Glomerular endothelial cell (primary cell): Measurements from ENCODE around the gene CBY1. TPM values are rescaled to one million over a fixed set of nuclear protein-coding genes. Genes with fewer than 3 reads are reported as not detected.
A peak's percentile ranks its signal among the peaks of the same experiment; 100 is the strongest.

Source experiments
- DNase-seq: peaks from one replicate; pipeline ENCODE4 v3.0.0-alpha.2; 2011; ENCODE audit warnings: low read depth, low spot score; ENCODE audit errors: extremely low read depth
- total RNA-seq: library from RNA; depleted of rRNA; stranded (reverse); fragments of >200 nt; gene quantifications from 2 replicates; pipeline ENCODE4 v1.2.3, GENCODE V29; 2015

CBY1 gene
- total RNA-seq, 1 donor from 2014 or later = 23.7 TPM

- no peak for DNase-seq
These were observed 11.0 kb upstream of the CBY1 start for GRCh38 chr22:38645430-38645829.

- DNase-seq = no peak
These were observed 6.5 kb upstream of the CBY1 start for GRCh38 chr22:38649841-38650522.

GRCh38 chr22:38652859-38653258 lies 3.6 kb upstream of the CBY1 start:
- no peak for DNase-seq

GRCh38 chr22:38653741-38654140 lies 2.7 kb upstream of the CBY1 start:
- DNase-seq = no peak

- no peak for DNase-seq
These were observed 751 bp upstream of the CBY1 start for GRCh38 chr22:38655519-38656255.

GRCh38 chr22:38657045-38657909 lies 839 bp downstream of the CBY1 start:
- no peak for DNase-seq

GRCh38 chr22:38674888-38675287 lies 18.4 kb downstream of the CBY1 start:
- no peak for DNase-seq

GRCh38 chr22:38675833-38676232 lies 19.4 kb downstream of the CBY1 start:
- no peak for DNase-seq

- DNase-seq = no peak
These were observed 25.3 kb downstream of the CBY1 start, which contains the start of gene TOMM22 for GRCh38 chr22:38681582-38682335. TOMM22 (plus strand) TSS chr22:38681957; CDS start chr22:38681979, 22 bp downstream.

- no peak for DNase-seq
These were observed 28.5 kb downstream of the CBY1 start for GRCh38 chr22:38684895-38685294.

GRCh38 chr22:38685761-38686160 lies 29.3 kb downstream of the CBY1 start:
- DNase-seq = no peak

GRCh38 chr22:38689651-38690050 lies 33.2 kb downstream of the CBY1 start:
- DNase-seq = no peak

GRCh38 chr22:38694049-38694448 lies 37.6 kb downstream of the CBY1 start:
- DNase-seq = no peak

GRCh38 chr22:38694940-38695339 lies 38.5 kb downstream of the CBY1 start:
- DNase-seq = no peak

GRCh38 chr22:38696606-38697424 lies 40.4 kb downstream of the CBY1 start:
- DNase-seq = peak; percentile 69

- no peak for DNase-seq
These were observed 41.1 kb downstream of the CBY1 start for GRCh38 chr22:38697425-38698089.

- no peak for DNase-seq
These were observed 42.1 kb downstream of the CBY1 start for GRCh38 chr22:38698407-38699094.

GRCh38 chr22:38699143-38699542 lies 42.7 kb downstream of the CBY1 start:
- DNase-seq = no peak

- DNase-seq = no peak
These were observed 43.3 kb downstream of the CBY1 start for GRCh38 chr22:38699784-38700183.
